HCT116 (cell line): ENCODE measurements around the gene DMKN. TPM values are rescaled to one million over a fixed set of nuclear protein-coding genes. Genes with fewer than 3 reads are reported as not detected.

Experiments
- ATAC-seq: fragments of 200-7000 bp; cut with Tn5 transposase; 2 replicates; pipeline ENCODE4 v1.9.1; 2020; ENCODE audit warnings: mild to moderate bottlenecking, moderate library complexity
- BruUV-seq: library from RNA; stranded (reverse); fragments of 400-500 nt; replicated peaks from 2 replicates; lab custom pipeline; 2021; lab: Mats Ljungman, UMichigan
- CTCF ChIA-PET: fragments of 300-600 bp; sonication (Branson Sonifier 250); formaldehyde crosslinking; loops from one replicate; lab custom pipeline; 2021; ENCODE audit warnings: antibody characterized with exemption; lab: Charles Lee
- POLR2A ChIA-PET: fragments of 300-600, 350-600 bp; sonication (Branson Sonifier 250); formaldehyde crosslinking; loops from one replicate; lab custom pipeline; 2021; ENCODE audit warnings: antibody characterized with exemption; lab: Charles Lee
- RAD21 ChIA-PET, 2 experiments: fragments of 300-600 bp; sonication (Branson Sonifier 250); formaldehyde crosslinking; loops; one replicate each; lab custom pipeline; 2023; ENCODE audit warnings: low total read pairs in 2 of 2; ENCODE audit not compliant: uncharacterized antibody in 2 of 2, unreplicated experiment in 2 of 2, low non-redundant PET in 1 of 2; lab: Charles Lee
- DNase-seq: peaks from one replicate; pipeline ENCODE4 v3.0.0-alpha.2; 2010; ENCODE audit warnings: low read depth, low spot score
- H2AFZ ChIP-seq: fragments of 200-600 bp; shearing (Covaris generic), sonication (generic); 2 replicates; pipeline ENCODE4 v1.6.1; 2017; ENCODE audit warnings: low read depth, mixed run types, mixed read lengths, antibody characterized with exemption, low read length; ENCODE audit not compliant: poor library complexity, severe bottlenecking
- H3K27ac ChIP-seq: 2 replicates; pipeline ENCODE4 v1.5.1; 2012; ENCODE audit warnings: low read depth, low read length
- H3K27me3 ChIP-seq: fragments of 200-600 bp; sonication (generic); 2 replicates; pipeline ENCODE4 v1.6.1; 2016; ENCODE audit warnings: mixed run types, low read length, mixed read lengths; ENCODE audit not compliant: insufficient read depth
- H3K36me3 ChIP-seq, 2 experiments: fragments of 200-500 bp in 1 of 2; fragments of 200-600 bp in 1 of 2; sonication (Bioruptor generic) in 1 of 2; sonication (generic) in 1 of 2; 2 replicates each; pipeline versions ENCODE4 v1.5.1 to v1.6.1; 2014 to 2016; ENCODE audit warnings: low read length in 2 of 2, inconsistent platforms in 1 of 2, mixed read lengths in 1 of 2, mixed run types in 1 of 2; ENCODE audit not compliant: insufficient read depth in 2 of 2, control insufficient read depth in 1 of 2
- H3K4me1 ChIP-seq, 2 experiments: fragments of 200-600 bp in 1 of 2; sonication (generic) in 1 of 2; 2 replicates each; pipeline versions ENCODE4 v1.5.1 to v1.6.1; 2012 to 2017; ENCODE audit warnings: low read length in 2 of 2, inconsistent platforms in 1 of 2, mild to moderate bottlenecking in 1 of 2, mixed read lengths in 1 of 2, mixed run types in 1 of 2, moderate library complexity in 1 of 2; ENCODE audit not compliant: insufficient read depth in 2 of 2, control insufficient read depth in 1 of 2
- H3K4me2 ChIP-seq: fragments of 200-600 bp; sonication (generic); 2 replicates; pipeline ENCODE4 v1.6.1; 2017; ENCODE audit warnings: mixed run types, low read length, mixed read lengths
- H3K4me3 ChIP-seq, 2 experiments: fragments of 200-600 bp in 1 of 2; sonication (generic) in 1 of 2; replicated peaks in 1 of 2; 2 replicates each; pipeline ENCODE4 v1.5.1; 2011 to 2016; ENCODE audit warnings: low read length in 2 of 2, control low read depth in 1 of 2, low read depth in 1 of 2, mild to moderate bottlenecking in 1 of 2, mixed read lengths in 1 of 2, mixed run types in 1 of 2
- H3K79me2 ChIP-seq: fragments of 200-600 bp; sonication (generic); 2 replicates; pipeline ENCODE4 v1.6.1; 2017; ENCODE audit warnings: mild to moderate bottlenecking, mixed run types, low read length, moderate library complexity, mixed read lengths; ENCODE audit not compliant: insufficient read depth
- H3K9ac ChIP-seq: fragments of 200-600 bp; sonication (generic); 2 replicates; pipeline ENCODE4 v1.6.1; 2016; ENCODE audit warnings: low read length, mixed read lengths
- H3K9me2 ChIP-seq: fragments of 200-600 bp; sonication (generic), shearing (Covaris generic); 2 replicates; pipeline ENCODE4 v1.6.1; 2017; ENCODE audit warnings: mixed run types, mild to moderate bottlenecking, moderate library complexity; ENCODE audit not compliant: insufficient read depth
- H3K9me3 ChIP-seq, 2 experiments: fragments of 200-500 bp in 1 of 2; fragments of 200-600 bp in 1 of 2; sonication (Bioruptor generic) in 1 of 2; sonication (generic) in 1 of 2; 2 replicates each; pipeline ENCODE4 v1.6.1; 2014 to 2017; ENCODE audit warnings: low read length in 2 of 2, mixed read lengths in 2 of 2, inconsistent platforms in 1 of 2, low read depth in 1 of 2, mild to moderate bottlenecking in 1 of 2, mixed run types in 1 of 2, moderate library complexity in 1 of 2; ENCODE audit not compliant: control insufficient read depth in 1 of 2, insufficient read depth in 1 of 2
- H4K20me1 ChIP-seq: fragments of 200-600 bp; sonication (generic), shearing (Covaris generic); 2 replicates; pipeline ENCODE4 v1.6.1; 2017; ENCODE audit warnings: mixed run types, mild to moderate bottlenecking, moderate library complexity; ENCODE audit not compliant: insufficient read depth
- ATF3 ChIP-seq: IDR thresholded peaks from 2 replicates; pipeline ENCODE4 v1.6.1; 2012
- CBX3 ChIP-seq: IDR thresholded peaks from 2 replicates; pipeline ENCODE4 v1.6.1; 2012; ENCODE audit warnings: low read depth
- CEBPB ChIP-seq: IDR thresholded peaks from 2 replicates; pipeline ENCODE4 v1.6.1; 2012; ENCODE audit warnings: low read depth
- EGR1 ChIP-seq: IDR thresholded peaks from 2 replicates; pipeline ENCODE4 v1.6.1; 2012; ENCODE audit warnings: low read depth
- ELF1 ChIP-seq: IDR thresholded peaks from 2 replicates; pipeline ENCODE4 v1.6.1; 2012; ENCODE audit warnings: low read depth, borderline replicate concordance
- EZH2 ChIP-seq: fragments of 200-600 bp; sonication (generic); IDR thresholded peaks from 2 replicates; pipeline ENCODE4 v1.6.1; 2017; ENCODE audit warnings: antibody characterized with exemption, mixed run types
- EZH2phosphoT487 ChIP-seq: fragments of 200-600 bp; IDR thresholded peaks from 2 replicates; pipeline ENCODE4 v1.6.1; 2018; ENCODE audit warnings: antibody characterized with exemption, borderline replicate concordance
- FOSL1 ChIP-seq: IDR thresholded peaks from 2 replicates; pipeline ENCODE4 v1.6.1; 2012; ENCODE audit warnings: low read depth
- JUND ChIP-seq: IDR thresholded peaks from 2 replicates; pipeline ENCODE4 v1.6.1; 2012
- POLR2A ChIP-seq: IDR thresholded peaks from 2 replicates; pipeline ENCODE4 v1.7.0; 2011; ENCODE audit warnings: borderline replicate concordance; ENCODE audit not compliant: insufficient read depth, insufficient read length; ENCODE audit errors: extremely low read depth
- RAD21 ChIP-seq: IDR thresholded peaks from 2 replicates; pipeline ENCODE4 v1.6.1; 2012; ENCODE audit warnings: low read depth, mild to moderate bottlenecking
- SIN3A ChIP-seq: IDR thresholded peaks from 2 replicates; pipeline ENCODE4 v1.6.1; 2012; ENCODE audit warnings: low read depth
- SP1 ChIP-seq: IDR thresholded peaks from 2 replicates; pipeline ENCODE4 v1.6.1; 2012; ENCODE audit warnings: low read depth
- SRF ChIP-seq: IDR thresholded peaks from 2 replicates; pipeline ENCODE4 v1.6.1; 2012; ENCODE audit warnings: low read depth
- TCF7L2 ChIP-seq: IDR thresholded peaks from 2 replicates; pipeline ENCODE4 v1.7.0; 2011; ENCODE audit warnings: borderline replicate concordance, inconsistent platforms; ENCODE audit not compliant: insufficient read depth, insufficient read length; ENCODE audit errors: extremely low read depth
- YY1 ChIP-seq: IDR thresholded peaks from 2 replicates; pipeline ENCODE4 v1.6.1; 2011; ENCODE audit warnings: low read length, low read depth, moderate library complexity, mild to moderate bottlenecking; ENCODE audit not compliant: insufficient replicate concordance; ENCODE audit errors: extremely low read depth
- intact Hi-C: fragments of 100-400 bp; cut with micrococcal nuclease; formaldehyde crosslinking; loops from 2 replicates; pipeline ENCODE4 v1.10.0; 2022
- total RNA-seq: library from RNA; stranded (reverse); gene quantifications from one replicate; pipeline ENCODE4 v1.2.1, GENCODE V29; 2021; ENCODE audit not compliant: unreplicated experiment
- TF ChIP-seq, protein P1 (sequence below): IDR thresholded peaks from 2 replicates; pipeline ENCODE4 v1.6.1; 2012
- TF ChIP-seq, protein P2 (sequence below), 3 experiments: fragments of 200-600 bp in 1 of 3; sonication (generic) in 1 of 3; IDR thresholded peaks in 2 of 3; conservative IDR thresholded peaks in 1 of 3; 2 replicates each; pipeline ENCODE4 v1.5.1; 2012 to 2017; ENCODE audit warnings: low read depth in 2 of 3, low read length in 2 of 3, antibody characterized with exemption in 1 of 3, borderline replicate concordance in 1 of 3, control low read depth in 1 of 3, mild to moderate bottlenecking in 1 of 3, mixed read lengths in 1 of 3, mixed run types in 1 of 3, moderate library complexity in 1 of 3; ENCODE audit not compliant: insufficient read depth in 1 of 3
- TF ChIP-seq, protein P3 (sequence below): IDR thresholded peaks from 2 replicates; pipeline ENCODE4 v1.6.1; 2011; ENCODE audit warnings: mild to moderate bottlenecking, low read length, moderate library complexity; ENCODE audit not compliant: insufficient replicate concordance; ENCODE audit errors: extremely low read depth

DMKN gene
- total RNA-seq, 1 experiment from 2014 or later, result 246 TPM

DNA sequence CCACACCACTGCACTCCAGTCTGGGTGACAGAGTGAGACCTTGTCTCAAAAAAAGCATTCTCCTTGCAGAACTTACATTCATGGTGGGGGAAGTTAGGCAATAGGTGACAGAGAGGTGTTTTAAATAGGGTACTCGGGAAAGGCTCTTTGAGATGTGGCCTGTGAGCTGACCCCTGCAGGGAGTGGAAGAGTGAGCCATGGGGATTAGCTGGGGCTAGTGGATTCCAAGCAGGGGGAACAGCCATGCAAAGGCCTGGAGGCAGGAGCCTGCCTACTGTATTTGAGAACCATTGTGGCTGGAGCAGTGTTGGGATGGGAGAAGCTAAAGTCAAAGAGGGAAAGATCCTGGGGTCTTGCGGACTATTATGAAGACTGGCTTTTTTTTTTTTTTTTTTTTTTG, 3.9 kb upstream of the DMKN start:
- Histone ChIP-seq H3K27me3 (no peaks in the 10 kb centered on the region), H2AFZ (no peak overlapping the region), H3K36me3 (no peaks in the 10 kb centered on the region), H4K20me1 (no peaks in the 10 kb centered on the region), H3K27ac (no peak overlapping the region), H3K9me2 (no peaks in the 10 kb centered on the region), H3K4me3 (no peak overlapping the region), H3K9me3 (no peaks in the 10 kb centered on the region), H3K79me2 (no peaks in the 10 kb centered on the region)
- CTCF ChIA-PET, result no interaction called here
- intact Hi-C loops, result no loop called here
- ATAC-seq, result no peak
- RAD21 ChIA-PET, result no interaction called here
- TF ChIP-seq YY1, result no peak
- TF ChIP-seq FOSL1, result no peak
- TF ChIP-seq SP1, result no peak
- no peak for TF ChIP-seq ELF1
- TF ChIP-seq CEBPB, result no peak
- no peak for TF ChIP-seq TCF7L2
- TF ChIP-seq ATF3, result no peak
- no peak for TF ChIP-seq EGR1
- TF ChIP-seq, protein P1, sequence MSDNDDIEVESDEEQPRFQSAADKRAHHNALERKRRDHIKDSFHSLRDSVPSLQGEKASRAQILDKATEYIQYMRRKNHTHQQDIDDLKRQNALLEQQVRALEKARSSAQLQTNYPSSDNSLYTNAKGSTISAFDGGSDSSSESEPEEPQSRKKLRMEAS, result no peak
- TF ChIP-seq EZH2, result no peak
- no peak for TF ChIP-seq CBX3
- TF ChIP-seq, protein P2, sequence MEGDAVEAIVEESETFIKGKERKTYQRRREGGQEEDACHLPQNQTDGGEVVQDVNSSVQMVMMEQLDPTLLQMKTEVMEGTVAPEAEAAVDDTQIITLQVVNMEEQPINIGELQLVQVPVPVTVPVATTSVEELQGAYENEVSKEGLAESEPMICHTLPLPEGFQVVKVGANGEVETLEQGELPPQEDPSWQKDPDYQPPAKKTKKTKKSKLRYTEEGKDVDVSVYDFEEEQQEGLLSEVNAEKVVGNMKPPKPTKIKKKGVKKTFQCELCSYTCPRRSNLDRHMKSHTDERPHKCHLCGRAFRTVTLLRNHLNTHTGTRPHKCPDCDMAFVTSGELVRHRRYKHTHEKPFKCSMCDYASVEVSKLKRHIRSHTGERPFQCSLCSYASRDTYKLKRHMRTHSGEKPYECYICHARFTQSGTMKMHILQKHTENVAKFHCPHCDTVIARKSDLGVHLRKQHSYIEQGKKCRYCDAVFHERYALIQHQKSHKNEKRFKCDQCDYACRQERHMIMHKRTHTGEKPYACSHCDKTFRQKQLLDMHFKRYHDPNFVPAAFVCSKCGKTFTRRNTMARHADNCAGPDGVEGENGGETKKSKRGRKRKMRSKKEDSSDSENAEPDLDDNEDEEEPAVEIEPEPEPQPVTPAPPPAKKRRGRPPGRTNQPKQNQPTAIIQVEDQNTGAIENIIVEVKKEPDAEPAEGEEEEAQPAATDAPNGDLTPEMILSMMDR (IDR thresholded peaks at IDR 0.05 in 2 of 3, conservative IDR thresholded peaks at IDR 0.05 in 1 of 3; ENCODE audit: borderline replicate concordance in 1 of 3, insufficient read depth in 1 of 3, low read depth in 2 of 3, low read length in 2 of 3), result no peak
- TF ChIP-seq JUND, result no peak
- TF ChIP-seq, protein P3, sequence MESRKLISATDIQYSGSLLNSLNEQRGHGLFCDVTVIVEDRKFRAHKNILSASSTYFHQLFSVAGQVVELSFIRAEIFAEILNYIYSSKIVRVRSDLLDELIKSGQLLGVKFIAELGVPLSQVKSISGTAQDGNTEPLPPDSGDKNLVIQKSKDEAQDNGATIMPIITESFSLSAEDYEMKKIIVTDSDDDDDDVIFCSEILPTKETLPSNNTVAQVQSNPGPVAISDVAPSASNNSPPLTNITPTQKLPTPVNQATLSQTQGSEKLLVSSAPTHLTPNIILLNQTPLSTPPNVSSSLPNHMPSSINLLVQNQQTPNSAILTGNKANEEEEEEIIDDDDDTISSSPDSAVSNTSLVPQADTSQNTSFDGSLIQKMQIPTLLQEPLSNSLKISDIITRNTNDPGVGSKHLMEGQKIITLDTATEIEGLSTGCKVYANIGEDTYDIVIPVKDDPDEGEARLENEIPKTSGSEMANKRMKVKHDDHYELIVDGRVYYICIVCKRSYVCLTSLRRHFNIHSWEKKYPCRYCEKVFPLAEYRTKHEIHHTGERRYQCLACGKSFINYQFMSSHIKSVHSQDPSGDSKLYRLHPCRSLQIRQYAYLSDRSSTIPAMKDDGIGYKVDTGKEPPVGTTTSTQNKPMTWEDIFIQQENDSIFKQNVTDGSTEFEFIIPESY, result no peak
- no peak for TF ChIP-seq EZH2phosphoT487
- no peak for TF ChIP-seq RAD21
- TF ChIP-seq SRF, result no peak
- TF ChIP-seq SIN3A, result no peak
- TF ChIP-seq POLR2A, result no peak
- TF ChIP-seq, all 23 proteins: peak for 0
- H3K4me1 ChIP-seq, result peaks cover 19 to 46% of the 10 kb centered on the region in 2 experiments
- POLR2A ChIA-PET, result no interaction called here
- BruUV-seq, result no TSS peak
- no peak for DNase-seq
- no peak overlapping the region for H3K4me2 ChIP-seq
- no peak overlapping the region for H3K9ac ChIP-seq
